A549 (cell line): ENCODE results near the gene ACBD3.
"Not testable (repeated sequence)": the region's sequence is repeated elsewhere in the genome, so short reads cannot be mapped to it uniquely, and the experiment has no call there.

Source experiments
- BHLHE40 ChIP-seq: IDR thresholded peaks from 2 replicates; pipeline ENCODE4 v1.6.1; 2012; ENCODE audit warnings: low read depth, low read length, inconsistent platforms
- EP300 ChIP-seq, 2 experiments: fragments of >200 bp; sonication (Bioruptor Twin); formaldehyde crosslinking; IDR thresholded peaks; 2 replicates in 1 of 2; 3 replicates in 1 of 2; pipeline ENCODE4 v1.6.1; 2016 to 2017
- MAX ChIP-seq: IDR thresholded peaks from 2 replicates; pipeline ENCODE4 v1.6.1; 2012
- RNF2 ChIP-seq: fragments of 200-600 bp; sonication (generic); IDR thresholded peaks from 2 replicates; pipeline ENCODE4 v1.6.1; 2016; ENCODE audit warnings: low read depth, mild to moderate bottlenecking, antibody characterized with exemption, moderate library complexity, borderline replicate concordance
- ZSCAN20 ChIP-seq: fragments of 250-450 bp; sonication (Bioruptor Pico); IDR thresholded peaks from 2 replicates; pipeline ENCODE4 v1.8.0; 2022; ENCODE audit warnings: mild to moderate bottlenecking, moderate library complexity

- TF ChIP-seq MAX; EP300 (IDR thresholded peaks at IDR 0.05); BHLHE40; ZSCAN20 (CRISPR knock-in tag); RNF2: not testable (repeated sequence)
Observed at GRCh38 chr1:226202666-226203065, 16.1 kb upstream of the ACBD3 start.
